Trophoblast cell (in vitro differentiated cells and primary cell): ENCODE results near the gene VIT.

Experiments used
- DNase-seq, 2 donors: peaks; one replicate each; pipeline ENCODE4 v3.0.0-alpha.2; 2016
- H2AFZ ChIP-seq: 2 replicates; pipeline ENCODE4 v1.6.1; 2013; ENCODE audit warnings: low read length, moderate library complexity, mild to moderate bottlenecking; ENCODE audit not compliant: insufficient read depth, poor library complexity
- H2AK5ac ChIP-seq: 2 replicates; pipeline ENCODE4 v1.6.1; 2013; ENCODE audit warnings: mild to moderate bottlenecking, low read length
- H2BK120ac ChIP-seq: 2 replicates; pipeline ENCODE4 v1.6.1; 2013; ENCODE audit warnings: low read length, mild to moderate bottlenecking, moderate library complexity; ENCODE audit not compliant: insufficient read depth, poor library complexity
- H2BK12ac ChIP-seq: 2 replicates; pipeline ENCODE4 v1.6.1; 2013; ENCODE audit warnings: mild to moderate bottlenecking, low read length, moderate library complexity
- H2BK5ac ChIP-seq: 2 replicates; pipeline ENCODE4 v1.6.1; 2013; ENCODE audit warnings: low read length, low read depth, moderate library complexity, mild to moderate bottlenecking; ENCODE audit not compliant: poor library complexity
- H3K14ac ChIP-seq: 2 replicates; pipeline ENCODE4 v1.6.1; 2013; ENCODE audit warnings: mild to moderate bottlenecking, low read length
- H3K18ac ChIP-seq: 2 replicates; pipeline ENCODE4 v1.6.1; 2013; ENCODE audit warnings: mild to moderate bottlenecking, low read length
- H3K23ac ChIP-seq: 2 replicates; pipeline ENCODE4 v1.6.1; 2013; ENCODE audit warnings: low read length
- H3K27ac ChIP-seq: 2 replicates; pipeline ENCODE4 v1.5.1; 2013; ENCODE audit warnings: low read depth, mild to moderate bottlenecking, inconsistent platforms, low read length, moderate library complexity
- H3K27me3 ChIP-seq: 2 replicates; pipeline ENCODE4 v1.6.1; 2013; ENCODE audit warnings: inconsistent platforms, mild to moderate bottlenecking, low read length, moderate library complexity; ENCODE audit not compliant: insufficient read depth
- H3K36me3 ChIP-seq, 2 experiments: 1 replicate in 1 of 2; 2 replicates in 1 of 2; pipeline ENCODE4 v1.6.1; 2013; ENCODE audit warnings: low read length in 2 of 2, mild to moderate bottlenecking in 2 of 2, moderate library complexity in 1 of 2; ENCODE audit not compliant: insufficient read depth in 2 of 2, control insufficient read depth in 1 of 2
- H3K4ac ChIP-seq: 2 replicates; pipeline ENCODE4 v1.6.1; 2013; ENCODE audit warnings: low read depth, mild to moderate bottlenecking, low read length, moderate library complexity
- H3K4me1 ChIP-seq, 2 experiments: 1 replicate in 1 of 2; 2 replicates in 1 of 2; pipeline ENCODE4 v1.6.1; 2013; ENCODE audit warnings: low read length in 2 of 2, mild to moderate bottlenecking in 2 of 2, moderate library complexity in 1 of 2; ENCODE audit not compliant: insufficient read depth in 2 of 2, control insufficient read depth in 1 of 2
- H3K4me2 ChIP-seq: 2 replicates; pipeline ENCODE4 v1.6.1; 2013; ENCODE audit warnings: inconsistent platforms, mild to moderate bottlenecking, low read length, moderate library complexity
- H3K4me3 ChIP-seq: 2 replicates; pipeline ENCODE4 v1.5.1; 2013; ENCODE audit warnings: mild to moderate bottlenecking, low read depth, low read length, inconsistent platforms
- H3K79me1 ChIP-seq: one replicate; pipeline ENCODE4 v1.6.1; 2013; ENCODE audit warnings: low read length
- H3K79me2 ChIP-seq: 2 replicates; pipeline ENCODE4 v1.6.1; 2013; ENCODE audit warnings: low read length, mild to moderate bottlenecking; ENCODE audit not compliant: control insufficient read depth, insufficient read depth, poor library complexity
- H3K9ac ChIP-seq: 2 replicates; pipeline ENCODE4 v1.6.1; 2013; ENCODE audit warnings: mild to moderate bottlenecking, low read length
- H3K9me3 ChIP-seq: 2 replicates; pipeline ENCODE4 v1.6.1; 2013; ENCODE audit warnings: low read depth, mild to moderate bottlenecking, control low read depth, inconsistent platforms, low read length; ENCODE audit not compliant: insufficient read depth
- H4K12ac ChIP-seq: 2 replicates; pipeline ENCODE4 v1.6.1; 2013; ENCODE audit warnings: low read depth, mild to moderate bottlenecking, low read length, moderate library complexity
- H4K8ac ChIP-seq: 2 replicates; pipeline ENCODE4 v1.6.1; 2013; ENCODE audit warnings: low read depth, mild to moderate bottlenecking, low read length, moderate library complexity
- H4K91ac ChIP-seq: one replicate; pipeline ENCODE4 v1.6.1; 2013; ENCODE audit warnings: low read depth, mild to moderate bottlenecking, low read length, moderate library complexity
- WGBS: extraction: QIAGEN DNeasy Blood & Tissue Kit; methylation state at CpG from one replicate; pipeline ENCODE4 v1.1.7; 2013; ENCODE audit warnings: missing lambda C conversion rate; ENCODE audit not compliant: insufficient read length, insufficient coverage; ENCODE audit errors: extremely low coverage; 5-methylcytosine and 5-hydroxymethylcytosine counted together

VIT gene

GRCh38 chr2:36792951-36793350 lies 96.4 kb downstream of the VIT start:
- no peaks in the 10 kb centered on the region for H3K79me1 ChIP-seq
- H3K4ac ChIP-seq = no peak overlapping the region
- no peak overlapping the region for H2BK12ac ChIP-seq
- H2BK5ac ChIP-seq = no peak overlapping the region
- no peak overlapping the region for H3K4me3 ChIP-seq
- no peak overlapping the region for H3K18ac ChIP-seq
- no peak overlapping the region for H4K8ac ChIP-seq
- no peak overlapping the region for H3K9ac ChIP-seq
- H3K27ac ChIP-seq = no peak overlapping the region
- H2AK5ac ChIP-seq = no peak overlapping the region
- H3K36me3 ChIP-seq = no peaks in the 10 kb centered on the region
- H3K79me2 ChIP-seq = no peaks in the 10 kb centered on the region
- H3K9me3 ChIP-seq = no peaks in the 10 kb centered on the region
- H2AFZ ChIP-seq = no peak overlapping the region
- H3K27me3 ChIP-seq = no peaks in the 10 kb centered on the region
- DNase-seq = no peak
- H3K23ac ChIP-seq = no peak overlapping the region
- WGBS = no CpG with 5 or more reads among the region's 2 CpGs
- no peak overlapping the region for H4K91ac ChIP-seq
- no peak overlapping the region for H3K14ac ChIP-seq
- no peaks in the 10 kb centered on the region for H3K4me1 ChIP-seq
- H2BK120ac ChIP-seq = no peak overlapping the region
- no peak overlapping the region for H4K12ac ChIP-seq
- no peak overlapping the region for H3K4me2 ChIP-seq

- Histone ChIP-seq H2BK12ac (no peak overlapping the region), H2AK5ac (no peak overlapping the region), H3K27ac (no peak overlapping the region), H3K79me1 (no peaks in the 10 kb centered on the region), H3K18ac (no peak overlapping the region), H3K9ac (peak overlapping the region; percentile 14), H4K8ac (no peak overlapping the region), H3K14ac (no peak overlapping the region), H3K23ac (no peak overlapping the region), H2BK120ac (no peak overlapping the region), H3K4ac (no peak overlapping the region), H3K27me3 (no peaks in the 10 kb centered on the region), H3K79me2 (no peaks in the 10 kb centered on the region), H3K4me2 (no peak overlapping the region), H3K4me3 (no peak overlapping the region), H2BK5ac (no peak overlapping the region), H3K4me1 (no peaks in the 10 kb centered on the region), H2AFZ (no peak overlapping the region), H3K9me3 (peaks cover 2% of the 10 kb centered on the region), H3K36me3 (no peaks in the 10 kb centered on the region), H4K91ac (no peak overlapping the region), H4K12ac (no peak overlapping the region)
- 100% methylated on average over 1 of the region's 6 CpGs for WGBS
- no peak for DNase-seq
These were observed 101.0 kb downstream of the VIT start for GRCh38 chr2:36797324-36798070.

- no peak overlapping the region for H2BK12ac ChIP-seq
- H2AK5ac ChIP-seq = no peak overlapping the region
- no peak overlapping the region for H3K4me3 ChIP-seq
- H3K79me2 ChIP-seq = no peaks in the 10 kb centered on the region
- no peaks in the 10 kb centered on the region for H3K4me1 ChIP-seq
- H3K36me3 ChIP-seq = no peaks in the 10 kb centered on the region
- H3K18ac ChIP-seq = no peak overlapping the region
- H3K23ac ChIP-seq = no peak overlapping the region
- no peak overlapping the region for H2BK5ac ChIP-seq
- H4K12ac ChIP-seq = no peak overlapping the region
- H2AFZ ChIP-seq = no peak overlapping the region
- H2BK120ac ChIP-seq = no peak overlapping the region
- no peaks in the 10 kb centered on the region for H3K27me3 ChIP-seq
- no peak for DNase-seq
- H3K4me2 ChIP-seq = no peak overlapping the region
- no peak overlapping the region for H4K8ac ChIP-seq
- no peaks in the 10 kb centered on the region for H3K79me1 ChIP-seq
- no peak overlapping the region for H3K4ac ChIP-seq
- no peak overlapping the region for H3K14ac ChIP-seq
- no CpG with 5 or more reads among the region's 3 CpGs for WGBS
- no peak overlapping the region for H3K9ac ChIP-seq
- H4K91ac ChIP-seq = no peak overlapping the region
- peaks cover 2% of the 10 kb centered on the region for H3K9me3 ChIP-seq
- no peak overlapping the region for H3K27ac ChIP-seq
These were observed 102.2 kb downstream of the VIT start for GRCh38 chr2:36798724-36799123.

GRCh38 chr2:36800381-36800780 lies 103.9 kb downstream of the VIT start:
- no CpG with 5 or more reads among the region's 11 CpGs for WGBS

More at GRCh38 chr2:36800381-36800780, 103.9 kb downstream of the VIT start:
- no peak for DNase-seq
- H2BK12ac ChIP-seq = no peak overlapping the region
- H2BK120ac ChIP-seq = no peak overlapping the region
- H3K9ac ChIP-seq = no peak overlapping the region
- no peak overlapping the region for H3K4ac ChIP-seq
- no peak overlapping the region for H2AFZ ChIP-seq
- H3K4me1 ChIP-seq = no peaks in the 10 kb centered on the region
- H3K27me3 ChIP-seq = no peaks in the 10 kb centered on the region
- H3K79me1 ChIP-seq = no peaks in the 10 kb centered on the region
- H2BK5ac ChIP-seq = no peak overlapping the region
- no peak overlapping the region for H3K4me2 ChIP-seq
- no peak overlapping the region for H4K12ac ChIP-seq
- H3K4me3 ChIP-seq = no peak overlapping the region
- peaks cover 2% of the 10 kb centered on the region for H3K9me3 ChIP-seq
- no peak overlapping the region for H3K23ac ChIP-seq
- no peak overlapping the region for H3K18ac ChIP-seq
- H3K27ac ChIP-seq = no peak overlapping the region
- no peaks in the 10 kb centered on the region for H3K36me3 ChIP-seq
- H4K8ac ChIP-seq = no peak overlapping the region
- H3K79me2 ChIP-seq = no peaks in the 10 kb centered on the region
- H4K91ac ChIP-seq = no peak overlapping the region
- no peak overlapping the region for H2AK5ac ChIP-seq
- H3K14ac ChIP-seq = no peak overlapping the region
